SK-N-MC (cell line): ENCODE results near the gene OTUD3.
"Not testable (repeated sequence)": the region's sequence is repeated elsewhere in the genome, so short reads cannot be mapped to it uniquely, and the experiment has no call there.

Experiments
- DNase-seq: peaks from one replicate; pipeline ENCODE4 v3.0.0-alpha.2; 2011; ENCODE audit warnings: low read depth, low spot score
- H3K27ac ChIP-seq: fragments of 200-600 bp; sonication (generic); 2 replicates; pipeline ENCODE4 v1.5.1; 2016; ENCODE audit warnings: mixed run types
- H3K36me3 ChIP-seq: fragments of 200-600 bp; sonication (generic); 2 replicates; pipeline ENCODE4 v1.6.1; 2017; ENCODE audit warnings: antibody characterized with exemption, low read length, mixed read lengths; ENCODE audit not compliant: insufficient read depth
- H3K4me3 ChIP-seq: fragments of 200-600 bp; sonication (generic); 2 replicates; pipeline ENCODE4 v1.5.1; 2016
- H3K9ac ChIP-seq: fragments of 200-600 bp; sonication (generic); 2 replicates; pipeline ENCODE4 v1.8.0; 2017; ENCODE audit warnings: mixed run types, mixed read lengths; ENCODE audit not compliant: insufficient read length
- H3K9me3 ChIP-seq: fragments of 200-600 bp; sonication (generic); 2 replicates; pipeline ENCODE4 v1.6.1; 2017; ENCODE audit warnings: low read depth, mild to moderate bottlenecking, antibody characterized with exemption, low read length, moderate library complexity, mixed read lengths
- EZH2 ChIP-seq: fragments of 200-600 bp; sonication (generic); IDR thresholded peaks from one replicate; pipeline ENCODE4 v1.6.1; 2017; ENCODE audit warnings: antibody characterized with exemption
- FOXP2 ChIP-seq: optimal IDR thresholded peaks from 2 replicates; pipeline ENCODE3; 2011; ENCODE audit warnings: mild to moderate bottlenecking, moderate library complexity; ENCODE audit not compliant: insufficient read depth; ENCODE audit errors: extremely low read length, control extremely low read depth
- POLR2AphosphoS5 ChIP-seq: IDR thresholded peaks from 2 replicates; pipeline ENCODE4 v1.6.1; 2012; ENCODE audit warnings: mild to moderate bottlenecking, low read depth, low read length, borderline replicate concordance

The OTUD3 gene

DNA sequence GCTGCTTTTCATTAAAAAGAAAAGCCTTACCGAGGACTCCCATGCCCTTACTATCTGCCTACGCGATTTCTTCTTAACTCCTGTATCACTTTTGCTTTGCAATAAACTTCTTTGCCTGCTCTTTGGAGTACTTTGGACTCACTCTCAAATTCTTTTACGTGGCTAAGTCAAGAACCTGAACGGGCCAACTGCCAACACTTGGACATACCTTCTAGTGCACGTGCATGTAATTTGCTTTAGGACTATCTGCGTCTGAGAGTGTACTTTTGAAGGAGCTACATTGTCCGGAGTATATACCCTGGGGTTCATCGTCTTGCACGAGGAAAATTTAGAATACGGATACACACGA lies 3.6 kb upstream of the OTUD3 start:
- Histone ChIP-seq H3K4me3 (peak overlapping the region; percentile 34; the same call in 1 of the 2 replicates), H3K27ac (peak overlapping the region; percentile 92), H3K9ac (no peak overlapping the region), H3K9me3 (no peaks in the 10 kb centered on the region), H3K36me3 (no peaks in the 10 kb centered on the region; the same call in 1 of the 2 replicates)
- DNase-seq = no peak
- TF ChIP-seq FOXP2 (no peak), POLR2AphosphoS5 (no peak), EZH2 (no peak)

DNA sequence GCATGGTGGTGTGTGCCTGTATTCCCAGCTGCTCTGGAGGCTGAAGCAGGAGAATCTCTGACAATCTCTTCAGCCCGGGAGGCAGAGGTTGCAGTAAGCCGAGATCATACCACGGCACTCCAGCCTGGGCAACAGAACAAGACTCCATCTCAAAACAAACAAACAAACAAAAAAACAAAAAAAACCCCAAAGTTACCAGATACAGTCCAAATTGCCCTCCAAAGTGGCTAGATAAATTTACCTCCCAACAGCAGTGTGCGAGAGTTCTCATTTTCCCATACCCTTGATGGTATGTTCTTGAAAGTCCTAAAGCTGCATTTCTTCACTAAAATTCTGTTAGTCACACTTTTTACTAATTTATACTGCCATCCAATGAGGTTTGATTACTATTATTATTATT lies 3.0 kb upstream of the OTUD3 start:
- Histone ChIP-seq H3K36me3 (peaks cover 6% of the 10 kb centered on the region; the same call in 1 of the 2 replicates), H3K9ac (no peak overlapping the region), H3K27ac (no peak overlapping the region), H3K4me3 (no peak overlapping the region), H3K9me3 (no peaks in the 10 kb centered on the region)
- no peak for DNase-seq
- TF ChIP-seq FOXP2 = no peak
- TF ChIP-seq POLR2AphosphoS5 = no peak
- TF ChIP-seq EZH2 = no peak

DNA sequence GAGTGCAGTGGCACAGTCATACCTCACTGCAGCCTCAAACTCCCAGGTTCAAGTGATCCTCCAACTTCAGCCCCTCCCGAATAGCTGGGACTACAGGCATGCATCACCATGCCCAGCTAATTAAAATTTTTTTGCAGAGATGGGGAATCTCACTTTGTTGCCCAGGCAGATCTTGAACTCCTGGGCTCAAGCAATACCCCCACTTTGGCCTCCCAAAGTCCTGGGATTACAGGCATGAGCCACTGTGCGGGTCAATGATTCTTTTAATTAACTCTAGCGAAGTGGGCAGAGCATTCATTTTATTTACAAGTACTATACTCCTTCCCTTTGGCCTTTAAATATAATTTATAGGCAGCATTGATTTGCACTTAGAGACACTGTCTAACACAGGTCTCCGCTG lies 2.5 kb upstream of the OTUD3 start:
- H3K36me3 ChIP-seq = peaks cover 8% of the 10 kb centered on the region; the same call in 1 of the 2 replicates
- H3K4me3 ChIP-seq = no peak overlapping the region
- peak overlapping the region; percentile 71 for H3K27ac ChIP-seq
- TF ChIP-seq FOXP2 (no peak), EZH2 (no peak), POLR2AphosphoS5 (no peak)
- H3K9ac ChIP-seq = no peak overlapping the region
- H3K9me3 ChIP-seq = no peaks in the 10 kb centered on the region
- DNase-seq = no peak

DNA sequence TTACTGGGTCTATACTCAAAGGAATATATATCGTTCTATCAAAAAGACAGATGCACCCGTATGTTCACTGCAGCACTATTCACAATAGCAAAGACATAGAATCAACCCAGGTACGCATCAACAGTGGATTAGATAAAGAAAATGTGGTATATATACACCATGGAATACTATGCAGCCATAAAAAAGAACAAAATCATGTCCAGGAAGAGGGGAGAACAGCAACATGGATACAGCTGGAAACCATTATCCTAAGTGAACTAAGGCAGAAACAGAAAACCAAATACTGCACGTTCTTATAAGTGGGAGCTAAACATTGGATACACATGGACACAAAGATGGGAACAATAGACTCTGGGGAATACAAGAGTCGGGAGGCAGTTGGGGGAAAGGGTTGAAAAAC lies 1.4 kb upstream of the OTUD3 start:
- H3K9me3 ChIP-seq, H3K9ac ChIP-seq, DNase-seq, H3K4me3 ChIP-seq: not testable (repeated sequence)
- Histone ChIP-seq H3K36me3 (peaks cover 15% of the 10 kb centered on the region), H3K27ac (peak overlapping the region; percentile 71; the same call in 1 of the 2 replicates)

DNA sequence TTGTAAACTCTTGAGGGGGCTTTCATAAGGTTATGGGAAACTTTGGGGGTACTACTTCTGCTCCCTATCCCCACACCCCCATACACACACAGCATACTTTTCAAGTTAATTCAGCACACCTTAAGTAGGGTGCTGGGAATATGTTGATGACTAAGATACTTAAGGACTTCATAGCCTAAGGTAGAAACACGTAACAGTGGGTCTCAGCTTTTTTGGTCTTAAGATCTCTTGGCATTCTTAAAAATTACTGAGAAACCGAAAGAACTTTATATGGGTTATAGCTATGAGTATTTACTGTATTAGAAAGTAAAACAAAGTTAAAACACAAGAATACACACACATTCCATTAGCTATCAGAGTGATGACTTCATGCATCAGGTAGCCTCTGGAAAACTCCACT lies 2.1 kb downstream of the OTUD3 start:
- peaks cover 27% of the 10 kb centered on the region for H3K36me3 ChIP-seq
- no peak overlapping the region for H3K27ac ChIP-seq
- no peak for TF ChIP-seq EZH2
- TF ChIP-seq POLR2AphosphoS5 = no peak
- no peak for TF ChIP-seq FOXP2
- H3K4me3 ChIP-seq = peak overlapping the region; percentile 89
- peak overlapping the region; percentile 98 for H3K9ac ChIP-seq
- DNase-seq = no peak
- no peaks in the 10 kb centered on the region for H3K9me3 ChIP-seq

DNA sequence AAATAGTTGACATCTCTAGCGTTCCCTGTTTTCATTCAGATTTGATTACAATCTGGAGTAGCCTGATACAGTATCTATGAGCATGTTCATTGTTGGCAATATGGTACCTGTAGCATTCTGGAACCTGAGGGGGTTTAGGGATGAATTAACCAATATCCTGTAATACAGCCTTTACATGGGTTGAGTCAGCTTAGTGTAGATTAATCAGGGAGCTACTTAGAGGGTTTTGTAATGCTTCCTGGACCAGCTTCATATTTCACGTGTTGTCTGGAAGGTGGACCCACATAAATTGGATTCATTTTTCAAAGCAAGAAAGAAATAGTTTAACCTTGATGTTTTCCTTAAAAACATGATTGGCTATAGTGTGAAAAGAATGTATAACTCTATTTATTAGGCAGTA lies 3.6 kb downstream of the OTUD3 start:
- H3K27ac ChIP-seq = no peak overlapping the region
- no peak for DNase-seq
- no peaks in the 10 kb centered on the region for H3K9me3 ChIP-seq
- no peak for TF ChIP-seq EZH2
- no peak for TF ChIP-seq FOXP2
- no peak for TF ChIP-seq POLR2AphosphoS5
- no peak overlapping the region for H3K4me3 ChIP-seq
- H3K36me3 ChIP-seq = peaks cover 36% of the 10 kb centered on the region
- no peak overlapping the region for H3K9ac ChIP-seq

DNA sequence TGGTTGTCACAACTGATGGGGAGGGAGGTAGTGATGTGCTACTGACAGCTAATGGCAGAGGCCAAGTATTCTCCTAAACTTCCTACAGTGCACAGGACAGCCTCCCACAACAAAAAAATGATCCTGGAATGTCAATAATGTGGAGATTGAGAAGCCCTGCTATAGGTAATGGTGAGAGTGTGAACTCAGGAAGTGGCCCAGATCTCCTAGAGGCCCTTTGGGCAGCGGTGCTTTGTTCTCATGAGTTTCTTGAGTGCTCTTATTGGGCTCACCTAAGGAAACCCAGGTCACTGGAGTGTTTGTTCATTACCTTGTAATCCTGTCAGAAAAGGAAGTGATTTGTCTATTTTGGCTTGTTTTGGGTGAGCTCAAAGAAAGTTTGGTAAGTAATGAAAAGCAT lies 5.9 kb downstream of the OTUD3 start:
- TF ChIP-seq FOXP2 (no peak), EZH2 (no peak), POLR2AphosphoS5 (no peak)
- H3K9ac ChIP-seq = no peak overlapping the region
- no peak overlapping the region for H3K4me3 ChIP-seq
- peaks cover 59% of the 10 kb centered on the region for H3K36me3 ChIP-seq
- DNase-seq = no peak
- no peaks in the 10 kb centered on the region for H3K9me3 ChIP-seq
- H3K27ac ChIP-seq = no peak overlapping the region

DNA sequence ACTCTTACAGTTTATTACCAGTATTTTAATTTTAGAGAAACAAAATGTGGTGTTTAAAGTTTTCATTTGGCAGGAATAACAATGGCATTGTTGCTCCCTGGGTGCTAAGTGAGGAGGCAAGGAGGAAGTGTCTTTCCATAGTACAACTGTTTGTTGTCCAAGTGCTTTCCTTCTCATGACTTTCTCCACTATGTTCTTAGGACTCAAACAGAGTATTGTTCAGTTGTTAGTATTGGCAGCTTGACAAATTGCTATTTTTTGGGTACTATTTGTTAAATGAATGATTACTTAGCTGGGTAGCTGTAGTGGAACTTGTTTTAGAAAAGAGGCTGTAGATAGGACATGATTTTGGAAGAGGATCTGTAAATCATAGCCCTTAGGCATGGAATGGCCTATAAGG lies 7.5 kb downstream of the OTUD3 start:
- no peak overlapping the region for H3K4me3 ChIP-seq
- no peak overlapping the region for H3K27ac ChIP-seq
- DNase-seq = no peak
- H3K9ac ChIP-seq = no peak overlapping the region
- H3K36me3 ChIP-seq = peaks cover 67% of the 10 kb centered on the region
- H3K9me3 ChIP-seq = no peaks in the 10 kb centered on the region
- TF ChIP-seq POLR2AphosphoS5 (no peak), FOXP2 (no peak), EZH2 (no peak)

DNA sequence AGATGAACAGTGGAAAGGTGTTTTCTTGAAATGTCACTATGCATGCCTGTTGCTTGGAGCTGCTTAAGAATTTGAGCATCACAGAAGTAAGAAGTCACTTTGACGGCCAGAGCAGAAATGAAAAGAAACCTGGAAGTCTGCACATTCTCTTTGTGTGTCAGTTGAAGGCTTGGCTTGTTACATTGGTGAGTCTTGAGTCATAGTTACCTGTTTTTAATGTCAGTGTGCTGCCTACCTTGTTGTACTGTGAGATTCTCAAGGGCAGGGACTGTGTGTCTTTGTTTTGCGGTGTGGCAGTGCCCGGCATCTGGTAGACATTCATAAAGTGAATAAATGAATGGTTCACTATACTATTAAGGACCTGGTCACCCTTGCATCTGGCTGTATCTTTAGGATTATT lies 9.9 kb downstream of the OTUD3 start:
- no peak overlapping the region for H3K4me3 ChIP-seq
- H3K9me3 ChIP-seq = no peaks in the 10 kb centered on the region
- no peak overlapping the region for H3K9ac ChIP-seq
- TF ChIP-seq POLR2AphosphoS5 (no peak), EZH2 (no peak), FOXP2 (no peak)
- no peak overlapping the region for H3K27ac ChIP-seq
- peaks cover 79% of the 10 kb centered on the region for H3K36me3 ChIP-seq
- DNase-seq = no peak

DNA sequence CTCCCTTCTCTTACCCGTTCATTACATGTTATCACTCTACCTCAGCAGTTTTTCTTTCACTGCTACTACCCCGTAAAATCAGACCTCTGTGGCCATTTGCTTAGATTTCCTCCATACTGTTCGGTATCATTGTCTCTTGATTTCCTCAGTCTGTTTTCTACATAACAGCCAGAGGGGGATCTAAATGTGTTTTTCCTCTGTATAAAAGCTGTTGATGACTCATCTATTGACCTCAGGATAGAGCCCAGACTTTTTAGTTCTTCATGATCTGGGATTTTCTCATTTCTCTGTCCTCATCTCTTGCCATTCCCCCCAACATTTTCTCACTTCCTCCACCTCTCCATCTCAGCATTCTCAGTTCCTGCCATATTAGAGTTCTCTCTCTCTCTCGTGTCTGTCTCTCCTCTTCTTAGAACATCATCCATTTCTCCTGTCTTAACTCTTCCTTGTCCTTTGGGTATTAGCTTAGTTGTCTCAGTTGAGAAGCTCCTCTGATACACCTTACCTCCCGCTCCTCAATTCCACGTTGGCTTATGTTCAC lies 10.5 kb downstream of the OTUD3 start:
- Histone ChIP-seq H3K36me3 (peaks cover 79% of the 10 kb centered on the region), H3K9me3 (no peaks in the 10 kb centered on the region), H3K27ac (no peak overlapping the region), H3K4me3 (no peak overlapping the region), H3K9ac (no peak overlapping the region)
- no peak for DNase-seq
- TF ChIP-seq FOXP2 (no peak), EZH2 (no peak), POLR2AphosphoS5 (no peak)
